Measurements from ENCODE around the gene TRIM69.
"Not testable (repeated sequence)": the region's sequence is repeated elsewhere in the genome, so short reads cannot be mapped to it uniquely, and the experiment has no call there.

TRIM69 gene

GRCh38 chr15:44743454-44743853 is 7.1 kb downstream of the TRIM69 start:
- DNase-seq (ENCODE audit: low read depth) = not testable (repeated sequence)

GRCh38 chr15:44753345-44753744 is 17.0 kb downstream of the TRIM69 start:
- DNase-seq (ENCODE audit: low read depth) = no peak

GRCh38 chr15:44763187-44763586 is 26.9 kb downstream of the TRIM69 start:
- no peak for DNase-seq (ENCODE audit: low read depth)

- no peak for DNase-seq (ENCODE audit: low read depth)
Measured at GRCh38 chr15:44763848-44764247, 27.5 kb downstream of the TRIM69 start.

- DNase-seq (ENCODE audit: low read depth) = no peak
Measured at GRCh38 chr15:44765036-44765435, 28.7 kb downstream of the TRIM69 start.

- DNase-seq (ENCODE audit: low read depth) = no peak
Measured at GRCh38 chr15:44769521-44769920, 33.2 kb downstream of the TRIM69 start.

GRCh38 chr15:44770715-44771114 is 34.4 kb downstream of the TRIM69 start:
- DNase-seq (ENCODE audit: low read depth) = not testable (repeated sequence)

GRCh38 chr15:44775953-44776352 is 39.6 kb downstream of the TRIM69 start:
- no peak for DNase-seq (ENCODE audit: low read depth)

- DNase-seq (ENCODE audit: low read depth) = no peak
Measured at GRCh38 chr15:44779761-44780160, 43.4 kb downstream of the TRIM69 start.

GRCh38 chr15:44780608-44781007 is 44.3 kb downstream of the TRIM69 start:
- no peak for DNase-seq (ENCODE audit: low read depth)

GRCh38 chr15:44781128-44781810 is 44.9 kb downstream of the TRIM69 start:
- no peak for DNase-seq (ENCODE audit: low read depth)

- no peak for DNase-seq (ENCODE audit: low read depth)
Measured at GRCh38 chr15:44782516-44782915, 46.2 kb downstream of the TRIM69 start.

- DNase-seq (ENCODE audit: low read depth) = not testable (repeated sequence)
Measured at GRCh38 chr15:44784918-44785274, 48.6 kb downstream of the TRIM69 start.

GRCh38 chr15:44788748-44789147 is 52.4 kb downstream of the TRIM69 start:
- no peak for DNase-seq (ENCODE audit: low read depth)

- no peak for DNase-seq (ENCODE audit: low read depth)
Measured at GRCh38 chr15:44790215-44790614, 53.9 kb downstream of the TRIM69 start.

GRCh38 chr15:44790656-44791055 is 54.3 kb downstream of the TRIM69 start:
- no peak for DNase-seq (ENCODE audit: low read depth)

- DNase-seq (ENCODE audit: low read depth) = no peak
Measured at GRCh38 chr15:44792715-44793114, 56.4 kb downstream of the TRIM69 start.

- no peak for DNase-seq (ENCODE audit: low read depth)
Measured at GRCh38 chr15:44794072-44794471, 57.7 kb downstream of the TRIM69 start.

- no peak for DNase-seq (ENCODE audit: low read depth)
Measured at GRCh38 chr15:44796508-44796907, 60.2 kb downstream of the TRIM69 start.

- DNase-seq (ENCODE audit: low read depth) = no peak
Measured at GRCh38 chr15:44798826-44799225, 62.5 kb downstream of the TRIM69 start.

GRCh38 chr15:44801364-44801763 is 65.0 kb downstream of the TRIM69 start:
- DNase-seq (ENCODE audit: low read depth) = no peak

GRCh38 chr15:44801797-44802196 is 65.5 kb downstream of the TRIM69 start:
- no peak for DNase-seq (ENCODE audit: low read depth)

- no peak for DNase-seq (ENCODE audit: low read depth)
Measured at GRCh38 chr15:44802336-44802735, 66.0 kb downstream of the TRIM69 start.

GRCh38 chr15:44804298-44805046 is 68.1 kb downstream of the TRIM69 start:
- DNase-seq (ENCODE audit: low read depth) = no peak
